Vagina (tissue), 2 donors: ENCODE results near the gene HES4.

Experiments used
- CTCF ChIP-seq, 3 experiments: fragments of 450-650 bp in 2 of 3; fragments of 200-600 bp in 1 of 3; sonication (generic) in 1 of 3; IDR thresholded peaks; one replicate each; pipeline ENCODE4 v1.5.1; 2017 to 2019; ENCODE audit warnings: antibody characterized with exemption in 3 of 3, mild to moderate bottlenecking in 2 of 3, moderate library complexity in 2 of 3
- POLR2A ChIP-seq, 2 donors: fragments of 450-650 bp; IDR thresholded peaks; one replicate each; pipeline ENCODE4 v1.6.1; 2017; ENCODE audit warnings: antibody characterized with exemption in 2 of 2, mild to moderate bottlenecking in 2 of 2, moderate library complexity in 2 of 2

- TF ChIP-seq CTCF (IDR thresholded peaks at IDR 0.05) (no peak), POLR2A (IDR thresholded peaks at IDR 0.05) (no peak)
These were observed 21.6 kb downstream of the HES4 start for GRCh38 chr1:978069-978834.
